Endothelial cell of umbilical vein (primary cell): ENCODE results near the gene LYRM2. TPM values are rescaled to one million over a fixed set of nuclear protein-coding genes. Genes with fewer than 3 reads are reported as not detected.

ENCODE experiments used
- BruUV-seq: library from RNA; stranded (reverse); fragments of 400-500 nt; replicated peaks from 2 replicates; lab custom pipeline; 2021; lab: Mats Ljungman, UMichigan
- CTCF ChIA-PET: fragments of 300-600, 350-600 bp; sonication (Branson Sonifier 250); formaldehyde crosslinking; loops from one replicate; lab custom pipeline; 2021; ENCODE audit warnings: antibody characterized with exemption, inconsistent platforms; lab: Charles Lee
- POLR2A ChIA-PET: fragments of 300-600, 350-600 bp; sonication (Branson Sonifier 250); formaldehyde crosslinking; loops from one replicate; lab custom pipeline; 2021; ENCODE audit warnings: antibody characterized with exemption, inconsistent platforms; lab: Charles Lee
- DNase-seq: peaks from one replicate; pipeline ENCODE4 v3.0.0-alpha.2; 2011; ENCODE audit warnings: low read depth, low spot score
- FAIRE-seq: peaks from 2 replicates; lab custom pipeline; 2011; peaks lifted over from hg19 to GRCh38; lab: Jason Lieb, UNC
- H2AFZ ChIP-seq: 2 replicates; pipeline ENCODE4 v1.6.0; 2012; ENCODE audit warnings: low read depth, low read length, control low read depth, inconsistent platforms
- H3K27ac ChIP-seq: 2 replicates; pipeline ENCODE4 v1.5.1; 2011; ENCODE audit warnings: low read depth, mild to moderate bottlenecking, control low read depth, low read length, moderate library complexity; ENCODE audit not compliant: insufficient read depth
- H3K27me3 ChIP-seq, 2 experiments: 2 replicates each; pipeline versions ENCODE4 v1.6.0 to v1.6.1; 2011; ENCODE audit warnings: low read length in 2 of 2, mixed read lengths in 1 of 2; ENCODE audit not compliant: control insufficient read depth in 2 of 2, insufficient read depth in 2 of 2
- H3K36me3 ChIP-seq, 2 experiments: 2 replicates in 1 of 2; 3 replicates in 1 of 2; pipeline ENCODE4 v1.5.1; 2011; ENCODE audit warnings: low read length in 2 of 2, mild to moderate bottlenecking in 1 of 2, moderate library complexity in 1 of 2; ENCODE audit not compliant: control insufficient read depth in 2 of 2, insufficient read depth in 2 of 2; ENCODE audit errors: extremely low read depth in 1 of 2
- H3K4me1 ChIP-seq: 3 replicates; pipeline ENCODE4 v1.5.1; 2011; ENCODE audit warnings: mild to moderate bottlenecking, low read length; ENCODE audit not compliant: control insufficient read depth, insufficient read depth; ENCODE audit errors: extremely low read depth
- H3K4me2 ChIP-seq: 2 replicates; pipeline ENCODE4 v1.6.1; 2011; ENCODE audit warnings: low read length, control low read depth, mixed read lengths; ENCODE audit not compliant: insufficient read depth
- H3K4me3 ChIP-seq, 3 experiments: fragments of 200-600 bp in 1 of 3; sonication (generic), shearing (Covaris generic) in 1 of 3; replicated peaks in 1 of 3; 2 replicates each; pipeline ENCODE4 v1.5.1; 2011 to 2016; ENCODE audit warnings: control low read depth in 3 of 3, low read length in 3 of 3, mild to moderate bottlenecking in 2 of 3, inconsistent platforms in 1 of 3, low read depth in 1 of 3, moderate library complexity in 1 of 3; ENCODE audit not compliant: insufficient read depth in 1 of 3
- H3K79me2 ChIP-seq: 2 replicates; pipeline ENCODE4 v1.6.0; 2012; ENCODE audit warnings: low read length, inconsistent platforms; ENCODE audit not compliant: control insufficient read depth, insufficient read depth
- H3K9ac ChIP-seq: replicated peaks from 2 replicates; pipeline ENCODE3; 2011; ENCODE audit warnings: low read length, control low read depth; ENCODE audit not compliant: insufficient read depth; ENCODE audit errors: extremely low read depth
- H3K9me1 ChIP-seq: replicated peaks from 3 replicates; pipeline ENCODE4 v1.6.0; 2011; ENCODE audit warnings: mild to moderate bottlenecking, low read length; ENCODE audit not compliant: control insufficient read depth, insufficient read depth; ENCODE audit errors: extremely low read depth
- H3K9me3 ChIP-seq: replicated peaks from 2 replicates; pipeline ENCODE4 v1.5.1; 2012; ENCODE audit warnings: low read length, inconsistent platforms; ENCODE audit not compliant: control insufficient read depth, insufficient read depth
- H4K20me1 ChIP-seq: replicated peaks from 2 replicates; pipeline ENCODE3; 2011; ENCODE audit warnings: mild to moderate bottlenecking, low read length; ENCODE audit not compliant: control insufficient read depth, insufficient read depth; ENCODE audit errors: extremely low read depth
- CTCF ChIP-seq, 2 donors: IDR thresholded peaks; 1 replicate in 1 of 2; 2 replicates in 1 of 2; pipeline ENCODE4 v1.5.1; 2011; ENCODE audit warnings: low read length in 2 of 2, mild to moderate bottlenecking in 2 of 2, moderate library complexity in 2 of 2, control low read depth in 1 of 2, inconsistent platforms in 1 of 2, low read depth in 1 of 2; ENCODE audit not compliant: insufficient read depth in 1 of 2; ENCODE audit errors: extremely low read depth in 1 of 2
- EZH2 ChIP-seq: IDR thresholded peaks from 2 replicates; pipeline ENCODE4 v1.6.1; 2012; ENCODE audit warnings: borderline replicate concordance, low read depth, mild to moderate bottlenecking, moderate library complexity, low read length, inconsistent platforms; ENCODE audit not compliant: severe bottlenecking
- FOS ChIP-seq: IDR thresholded peaks from 2 replicates; pipeline ENCODE4 v1.6.1; 2011; ENCODE audit warnings: mild to moderate bottlenecking, low read length, moderate library complexity, borderline replicate concordance; ENCODE audit not compliant: insufficient read depth
- GATA2 ChIP-seq: IDR thresholded peaks from 2 replicates; pipeline ENCODE4 v1.7.0; 2011; ENCODE audit warnings: low read depth, mild to moderate bottlenecking, moderate library complexity, mixed read lengths, low read length; ENCODE audit not compliant: insufficient read length, insufficient read depth
- JUN ChIP-seq: IDR thresholded peaks from 2 replicates; pipeline ENCODE4 v1.6.1; 2011; ENCODE audit warnings: borderline replicate concordance, low read depth; ENCODE audit not compliant: insufficient read length, insufficient read depth
- MAX ChIP-seq: IDR thresholded peaks from 2 replicates; pipeline ENCODE4 v1.6.1; 2011; ENCODE audit not compliant: insufficient read depth, insufficient read length
- MYC ChIP-seq: IDR thresholded peaks from one replicate; pipeline ENCODE4 v1.6.1; 2011; ENCODE audit warnings: mild to moderate bottlenecking, low read depth, low read length
- POLR2A ChIP-seq: IDR thresholded peaks from 2 replicates; pipeline ENCODE4 v1.6.1; 2012; ENCODE audit warnings: low read depth, mild to moderate bottlenecking, control low read depth, low read length
- POLR2AphosphoS5 ChIP-seq: IDR thresholded peaks from 2 replicates; pipeline ENCODE4 v1.6.1; 2012; ENCODE audit warnings: low read depth, mild to moderate bottlenecking, control low read depth, low read length, moderate library complexity; ENCODE audit not compliant: insufficient read depth
- dilution Hi-C: fragments of 300-500 bp; cut with MboI; formaldehyde crosslinking; loops from one replicate; pipeline ENCODE4 v1.15.0; 2019; ENCODE audit warnings: low sequenced_read_pairs; ENCODE audit not compliant: extremely low pct_ligation_motif_present
- intact Hi-C: fragments of 100-400 bp; cut with micrococcal nuclease; formaldehyde crosslinking; loops from one replicate; pipeline ENCODE4 v1.10.0; 2022
- polyA plus RNA-seq, 4 experiments: library from polyadenylated mRNA; depleted of rRNA in 3 of 4; stranded (reverse) in 3 of 4; unstranded in 1 of 4; fragments of >200 nt; gene quantifications; 2 replicates each; pipeline versions ENCODE4 v1.2.1 to v1.2.3, GENCODE V29; 2011 to 2012; ENCODE audit warnings: missing spikeins in 1 of 4
- total RNA-seq: library from RNA; stranded (reverse); gene quantifications from 2 replicates; pipeline ENCODE4 v1.2.3, GENCODE V29; 2021

The LYRM2 gene
- total and polyA plus RNA-seq, 2 donors (not counting 3 experiments of a cell fraction or from before 2014, with no cell fraction given), result 11.8 to 41.9 TPM

- no TSS peak for BruUV-seq
- no peaks in the 10 kb centered on the region for H3K79me2 ChIP-seq
- H3K4me2 ChIP-seq, result no peak overlapping the region
- peaks cover 0 to 1% of the 10 kb centered on the region in 2 experiments for H3K27me3 ChIP-seq
- no peaks in the 10 kb centered on the region for H3K36me3 ChIP-seq
- H3K27ac ChIP-seq, result no peak overlapping the region
- DNase-seq (no peak), FAIRE-seq (no peak)
- H3K9me1 ChIP-seq, result no peaks in the 10 kb centered on the region
- H3K9ac ChIP-seq, result no peak overlapping the region
- no peaks in the 10 kb centered on the region for H4K20me1 ChIP-seq
- H3K4me3 ChIP-seq, result no peak overlapping the region
- H3K4me1 ChIP-seq, result no peaks in the 10 kb centered on the region
- H3K9me3 ChIP-seq, result no peaks in the 10 kb centered on the region
- no peak for TF ChIP-seq EZH2
- TF ChIP-seq MYC, result no peak
- no peak for TF ChIP-seq JUN
- TF ChIP-seq POLR2A, result no peak
- TF ChIP-seq CTCF (IDR thresholded peaks at IDR 0.05; ENCODE audit: extremely low read depth in 1 of 2, insufficient read depth in 1 of 2, low read depth in 1 of 2, low read length in 2 of 2), result no peak
- TF ChIP-seq GATA2, result no peak
- no peak for TF ChIP-seq FOS
- no peak for TF ChIP-seq POLR2AphosphoS5
- TF ChIP-seq MAX, result no peak
- POLR2A ChIA-PET, result no interaction called here
- H2AFZ ChIP-seq, result no peak overlapping the region
- CTCF ChIA-PET, result interaction anchor here (1.2 kb wide), 1 partner anchor 14 kb away, joined by 4 read pairs; no protein-coding TSS in a partner anchor
- dilution Hi-C loops (no loop called here), intact Hi-C loops (no loop called here)
Measured at GRCh38 chr6:89566008-89566800, 72.3 kb downstream of the LYRM2 start.
